H9 (cell line): ENCODE results near the gene ARHGAP25. TPM values are rescaled to one million over a fixed set of nuclear protein-coding genes. Genes with fewer than 3 reads are reported as not detected.

Source experiments
- DNase-seq: peaks from one replicate; pipeline ENCODE4 v3.0.0-alpha.2; 2017
- H2AFZ ChIP-seq: one replicate; pipeline ENCODE4 v1.6.1; 2013; ENCODE audit warnings: mild to moderate bottlenecking, low read length, control low read depth, moderate library complexity
- H2AK5ac ChIP-seq: 2 replicates; pipeline ENCODE4 v1.6.1; 2013; ENCODE audit warnings: low read length, control low read depth, mixed read lengths; ENCODE audit not compliant: insufficient read length
- H2BK120ac ChIP-seq: one replicate; pipeline ENCODE4 v1.6.1; 2013; ENCODE audit warnings: low read depth, mild to moderate bottlenecking, low read length, control low read depth, inconsistent platforms; ENCODE audit not compliant: poor library complexity, severe bottlenecking
- H2BK12ac ChIP-seq: 2 replicates; pipeline ENCODE4 v1.6.1; 2013; ENCODE audit warnings: low read length, control low read depth, mixed read lengths, low read depth; ENCODE audit not compliant: insufficient read length
- H2BK15ac ChIP-seq: 2 replicates; pipeline ENCODE4 v1.6.1; 2013; ENCODE audit warnings: low read depth, low read length, control low read depth
- H2BK20ac ChIP-seq: one replicate; pipeline ENCODE4 v1.6.1; 2013; ENCODE audit warnings: low read depth, mild to moderate bottlenecking, low read length, control low read depth, inconsistent platforms; ENCODE audit not compliant: poor library complexity, severe bottlenecking
- H2BK5ac ChIP-seq: 2 replicates; pipeline ENCODE4 v1.6.1; 2013; ENCODE audit warnings: low read length, control low read depth, mixed read lengths; ENCODE audit not compliant: insufficient read length
- H3K14ac ChIP-seq: 2 replicates; pipeline ENCODE4 v1.6.1; 2013; ENCODE audit warnings: low read length, control low read depth; ENCODE audit not compliant: insufficient read depth
- H3K18ac ChIP-seq: 2 replicates; pipeline ENCODE4 v1.6.1; 2013; ENCODE audit warnings: low read depth, mild to moderate bottlenecking, mixed read lengths, low read length, control low read depth; ENCODE audit not compliant: insufficient read length
- H3K23ac ChIP-seq: 2 replicates; pipeline ENCODE4 v1.6.1; 2013; ENCODE audit warnings: low read length, control low read depth, mixed read lengths, low read depth; ENCODE audit not compliant: insufficient read length
- H3K23me2 ChIP-seq: 2 replicates; pipeline ENCODE4 v1.6.1; 2013; ENCODE audit warnings: low read depth, mild to moderate bottlenecking, mixed read lengths, low read length, control low read depth; ENCODE audit not compliant: insufficient read length, poor library complexity, severe bottlenecking
- H3K27ac ChIP-seq: 2 replicates; pipeline ENCODE4 v1.5.1; 2013; ENCODE audit warnings: low read length, control low read depth, mixed read lengths, low read depth; ENCODE audit not compliant: insufficient read length
- H3K27me3 ChIP-seq: 2 replicates; pipeline ENCODE4 v1.6.1; 2013; ENCODE audit warnings: low read length, control low read depth, inconsistent platforms; ENCODE audit not compliant: insufficient read depth
- H3K4ac ChIP-seq: 2 replicates; pipeline ENCODE4 v1.6.1; 2013; ENCODE audit warnings: low read depth, mild to moderate bottlenecking, control low read depth, inconsistent platforms, low read length, moderate library complexity
- H3K4me1 ChIP-seq: 2 replicates; pipeline ENCODE4 v1.6.1; 2013; ENCODE audit warnings: low read length, control low read depth, inconsistent platforms; ENCODE audit not compliant: insufficient read depth
- H3K4me2 ChIP-seq: 2 replicates; pipeline ENCODE4 v1.6.1; 2013; ENCODE audit warnings: low read length, control low read depth, mixed read lengths; ENCODE audit not compliant: insufficient read length, insufficient read depth
- H3K56ac ChIP-seq: 2 replicates; pipeline ENCODE4 v1.6.1; 2013; ENCODE audit warnings: low read depth, mild to moderate bottlenecking, mixed read lengths, low read length, control low read depth; ENCODE audit not compliant: insufficient read length
- H3K79me1 ChIP-seq: 2 replicates; pipeline ENCODE4 v1.6.1; 2013; ENCODE audit warnings: low read depth, mild to moderate bottlenecking, moderate library complexity, low read length, control low read depth, inconsistent platforms; ENCODE audit not compliant: insufficient read depth, poor library complexity, severe bottlenecking
- H3K79me2 ChIP-seq: 2 replicates; pipeline ENCODE4 v1.6.1; 2013; ENCODE audit warnings: low read length, control low read depth, inconsistent platforms; ENCODE audit not compliant: insufficient read depth
- H3K9ac ChIP-seq: 2 replicates; pipeline ENCODE4 v1.6.1; 2013; ENCODE audit warnings: low read length, control low read depth, mixed read lengths; ENCODE audit not compliant: insufficient read length; ENCODE audit errors: extremely low read depth
- H3K9me3 ChIP-seq: one replicate; pipeline ENCODE4 v1.6.1; 2013; ENCODE audit warnings: low read depth, low read length, inconsistent platforms; ENCODE audit not compliant: control insufficient read depth
- H3T11ph ChIP-seq: one replicate; pipeline ENCODE4 v1.6.1; 2013; ENCODE audit warnings: mild to moderate bottlenecking, low read length, control low read depth, inconsistent platforms
- H4K20me1 ChIP-seq: one replicate; pipeline ENCODE4 v1.6.1; 2013; ENCODE audit not compliant: control insufficient read depth, insufficient read length, insufficient read depth
- H4K5ac ChIP-seq: 2 replicates; pipeline ENCODE4 v1.6.1; 2013; ENCODE audit warnings: low read depth, mild to moderate bottlenecking, mixed read lengths, low read length, control low read depth; ENCODE audit not compliant: insufficient read length
- H4K8ac ChIP-seq: replicated peaks from 2 replicates; pipeline ENCODE4 v1.6.1; 2013; ENCODE audit warnings: low read length, control low read depth, mixed read lengths, low read depth; ENCODE audit not compliant: insufficient read length
- H4K91ac ChIP-seq: 2 replicates; pipeline ENCODE4 v1.6.1; 2013; ENCODE audit warnings: low read depth, mild to moderate bottlenecking, moderate library complexity, mixed read lengths, low read length, control low read depth; ENCODE audit not compliant: insufficient read length
- H3K27ac Mint-ChIP-seq, 3 experiments: 2 replicates in 2 of 3; 3 replicates in 1 of 3; pipeline ENCODE4 v1.8.0; 2020 to 2021; ENCODE audit warnings: mixed read lengths in 3 of 3, mild to moderate bottlenecking in 1 of 3, moderate library complexity in 1 of 3
- H3K27me3 Mint-ChIP-seq: 2 replicates; pipeline ENCODE4 v1.8.0; 2021; ENCODE audit warnings: low read depth, mild to moderate bottlenecking, moderate library complexity, mixed read lengths
- H3K36me3 Mint-ChIP-seq, 3 experiments: 2 replicates in 2 of 3; 3 replicates in 1 of 3; pipeline ENCODE4 v1.8.0; 2020 to 2021; ENCODE audit warnings: low read depth in 3 of 3, mixed read lengths in 3 of 3; ENCODE audit not compliant: insufficient read depth in 1 of 3
- H3K4me1 Mint-ChIP-seq, 2 experiments: 2 replicates each; pipeline ENCODE4 v1.8.0; 2020; ENCODE audit warnings: mixed read lengths in 2 of 2
- H3K4me3 Mint-ChIP-seq, 2 experiments: 2 replicates in 1 of 2; 3 replicates in 1 of 2; pipeline ENCODE4 v1.8.0; 2020 to 2021; ENCODE audit warnings: mild to moderate bottlenecking in 2 of 2, mixed read lengths in 2 of 2, moderate library complexity in 1 of 2
- H3K9me3 Mint-ChIP-seq, 2 experiments: 2 replicates in 1 of 2; 3 replicates in 1 of 2; pipeline ENCODE4 v1.8.0; 2020; ENCODE audit warnings: mild to moderate bottlenecking in 2 of 2, mixed read lengths in 2 of 2, moderate library complexity in 1 of 2
- CTCF ChIP-seq: fragments of 200-600 bp; sonication (generic); conservative IDR thresholded peaks from 3 replicates; pipeline ENCODE4 v1.8.0; 2021; ENCODE audit warnings: antibody characterized with exemption, mild to moderate bottlenecking
- WGBS: extraction: QIAGEN DNeasy Blood & Tissue Kit; methylation state at CpG from one replicate; pipeline ENCODE4 v1.1.7; 2013; ENCODE audit warnings: missing lambda C conversion rate, low lambda C conversion rate, mixed read lengths; ENCODE audit not compliant: insufficient read length; ENCODE audit errors: extremely low coverage; 5-methylcytosine and 5-hydroxymethylcytosine counted together
- total RNA-seq: library from RNA; stranded (reverse); gene quantifications from 2 replicates; pipeline ENCODE4 v1.2.1, GENCODE V29; 2021

Gene ARHGAP25
- total RNA-seq, 1 experiment from 2014 or later, result 1.3 TPM

GRCh38 chr2:68690851-68691250 is 43.8 kb upstream of the ARHGAP25 start:
- Histone ChIP-seq H3K27ac (no peak overlapping the region), H3K4me1 (0 out of 2 replicates have a peak, but pooled peaks cover 7% of the 10 kb centered on the region), H2BK120ac (no peak overlapping the region), H2BK12ac (no peak overlapping the region), H3K18ac (no peak overlapping the region), H3K79me1 (no peaks in the 10 kb centered on the region), H3K9ac (no peak overlapping the region), H3K79me2 (no peaks in the 10 kb centered on the region), H3K56ac (no peak overlapping the region), H3T11ph (no peak overlapping the region), H3K23ac (no peak overlapping the region), H4K5ac (no peak overlapping the region), H4K20me1 (no peaks in the 10 kb centered on the region), H2AK5ac (no peak overlapping the region), H2AFZ (no peak overlapping the region), H3K4me2 (no peak overlapping the region), H4K8ac (no peak overlapping the region), H3K23me2 (no peaks in the 10 kb centered on the region), H3K9me3 (no peaks in the 10 kb centered on the region), H3K14ac (no peak overlapping the region), H2BK5ac (no peak overlapping the region), H4K91ac (no peak overlapping the region), H3K4ac (no peak overlapping the region), H2BK20ac (no peak overlapping the region), H2BK15ac (no peak overlapping the region), H3K27me3 (no peaks in the 10 kb centered on the region)
- no peak for DNase-seq
- H3K27ac Mint-ChIP-seq, result no peak overlapping the region
- peaks cover 4 to 6% of the 10 kb centered on the region in 2 experiments; a peak in 3 of 5 replicates for H3K9me3 Mint-ChIP-seq
- no peaks in the 10 kb centered on the region for H3K27me3 Mint-ChIP-seq
- H3K4me3 Mint-ChIP-seq, result no peak overlapping the region
- H3K36me3 Mint-ChIP-seq, result peaks cover 12 to 23% (median 22%) of the 10 kb centered on the region in 3 experiments; a peak in 6 of 7 replicates
- WGBS, result no CpG with 5 or more reads among the region's 3 CpGs
- TF ChIP-seq CTCF, result no peak
- peaks cover 29 to 39% of the 10 kb centered on the region in 2 experiments for H3K4me1 Mint-ChIP-seq
